OCI-LY1 (cell line): ENCODE measurements around the gene NCKAP5L.

Experiments
- EZH2 ChIP-seq: fragments of 200-600 bp; sonication (generic), shearing (Covaris generic); IDR thresholded peaks from 2 replicates; pipeline ENCODE4 v1.8.0; 2017; ENCODE audit warnings: borderline replicate concordance, mixed run types, mild to moderate bottlenecking, antibody characterized with exemption, low read length, moderate library complexity, mixed read lengths
- TF ChIP-seq, protein P1 (sequence below): fragments of 200-600 bp; sonication (generic), shearing (Covaris generic); IDR thresholded peaks from 2 replicates; pipeline ENCODE4 v1.5.1; 2017; ENCODE audit warnings: mild to moderate bottlenecking, antibody characterized with exemption, low read length, moderate library complexity, mixed read lengths

- TF ChIP-seq, protein P1, sequence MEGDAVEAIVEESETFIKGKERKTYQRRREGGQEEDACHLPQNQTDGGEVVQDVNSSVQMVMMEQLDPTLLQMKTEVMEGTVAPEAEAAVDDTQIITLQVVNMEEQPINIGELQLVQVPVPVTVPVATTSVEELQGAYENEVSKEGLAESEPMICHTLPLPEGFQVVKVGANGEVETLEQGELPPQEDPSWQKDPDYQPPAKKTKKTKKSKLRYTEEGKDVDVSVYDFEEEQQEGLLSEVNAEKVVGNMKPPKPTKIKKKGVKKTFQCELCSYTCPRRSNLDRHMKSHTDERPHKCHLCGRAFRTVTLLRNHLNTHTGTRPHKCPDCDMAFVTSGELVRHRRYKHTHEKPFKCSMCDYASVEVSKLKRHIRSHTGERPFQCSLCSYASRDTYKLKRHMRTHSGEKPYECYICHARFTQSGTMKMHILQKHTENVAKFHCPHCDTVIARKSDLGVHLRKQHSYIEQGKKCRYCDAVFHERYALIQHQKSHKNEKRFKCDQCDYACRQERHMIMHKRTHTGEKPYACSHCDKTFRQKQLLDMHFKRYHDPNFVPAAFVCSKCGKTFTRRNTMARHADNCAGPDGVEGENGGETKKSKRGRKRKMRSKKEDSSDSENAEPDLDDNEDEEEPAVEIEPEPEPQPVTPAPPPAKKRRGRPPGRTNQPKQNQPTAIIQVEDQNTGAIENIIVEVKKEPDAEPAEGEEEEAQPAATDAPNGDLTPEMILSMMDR = no peak
- TF ChIP-seq EZH2 = no peak
Observed at GRCh38 chr12:49793620-49794019, 34.6 kb downstream of the NCKAP5L start.
